HT-29 (cell line): ENCODE data around the gene OPCML. TPM values are rescaled to one million over a fixed set of nuclear protein-coding genes. Genes with fewer than 3 reads are reported as not detected.

Experiments
- DNase-seq: peaks from one replicate; pipeline ENCODE4 v3.0.0-alpha.2; 2015; ENCODE audit warnings: low spot score
- total RNA-seq: library from RNA; depleted of rRNA; stranded (reverse); fragments of >200 nt; shearing (Covaris generic); gene quantifications from 2 replicates; pipeline ENCODE4 v1.2.3, GENCODE V29; 2014

Gene OPCML
- total RNA-seq, 1 experiment from 2014 or later, result not detected

GRCh38 chr11:132632641-132633124, 899.6 kb downstream of the OPCML start:
- DNase-seq, result peak; percentile 3

- no peak for DNase-seq
These were observed 900.3 kb downstream of the OPCML start for GRCh38 chr11:132631989-132632388.

- no peak for DNase-seq
These were observed 904.3 kb downstream of the OPCML start for GRCh38 chr11:132627981-132628380.

DNA sequence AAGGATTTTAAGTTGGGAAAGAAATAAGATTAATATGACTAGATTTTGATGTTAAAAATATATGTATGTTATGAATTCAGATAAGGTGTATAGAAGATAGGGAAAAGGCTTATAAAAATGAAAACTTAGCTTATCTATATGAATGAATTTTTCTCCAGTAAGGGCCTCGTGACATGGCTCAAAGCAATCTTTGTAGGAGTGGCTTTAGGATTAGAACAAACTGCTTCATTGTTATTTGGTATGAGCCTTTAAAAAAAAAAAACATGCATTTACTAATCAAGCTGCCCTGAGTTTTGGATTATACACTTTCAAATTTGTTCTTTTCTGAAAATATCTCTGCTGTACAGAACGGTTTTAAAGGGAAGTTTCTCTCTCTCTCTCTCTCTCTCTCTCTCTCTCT, 905.9 kb downstream of the OPCML start:
- no peak for DNase-seq

- no peak for DNase-seq
These were observed 908.8 kb downstream of the OPCML start for GRCh38 chr11:132623511-132623910.

- no peak for DNase-seq
These were observed 910.2 kb downstream of the OPCML start for GRCh38 chr11:132621976-132622580.

DNA sequence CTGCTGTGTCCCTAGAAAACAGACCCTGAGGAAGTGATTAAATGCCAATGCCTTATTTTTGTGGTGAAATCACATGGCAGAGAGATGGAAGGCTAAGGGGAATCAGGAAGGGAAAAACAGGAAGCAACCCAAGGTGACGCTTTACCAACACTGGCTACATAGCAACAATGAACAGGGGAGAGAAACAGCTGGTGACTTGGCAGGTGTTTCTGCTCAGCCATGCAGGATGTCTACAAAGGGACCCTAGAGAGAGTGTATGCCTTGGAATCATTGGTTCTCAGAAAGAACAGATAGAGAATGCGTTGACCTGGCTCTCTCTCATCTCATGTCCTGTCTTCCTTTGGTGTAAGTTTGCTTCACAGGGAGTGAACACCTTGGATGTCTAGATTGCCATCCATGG, 911.9 kb downstream of the OPCML start:
- DNase-seq, result no peak

- DNase-seq, result no peak
These were observed 921.5 kb downstream of the OPCML start for GRCh38 chr11:132610791-132611190.

- no peak for DNase-seq
These were observed 922.1 kb downstream of the OPCML start for GRCh38 chr11:132610216-132610615.

DNA sequence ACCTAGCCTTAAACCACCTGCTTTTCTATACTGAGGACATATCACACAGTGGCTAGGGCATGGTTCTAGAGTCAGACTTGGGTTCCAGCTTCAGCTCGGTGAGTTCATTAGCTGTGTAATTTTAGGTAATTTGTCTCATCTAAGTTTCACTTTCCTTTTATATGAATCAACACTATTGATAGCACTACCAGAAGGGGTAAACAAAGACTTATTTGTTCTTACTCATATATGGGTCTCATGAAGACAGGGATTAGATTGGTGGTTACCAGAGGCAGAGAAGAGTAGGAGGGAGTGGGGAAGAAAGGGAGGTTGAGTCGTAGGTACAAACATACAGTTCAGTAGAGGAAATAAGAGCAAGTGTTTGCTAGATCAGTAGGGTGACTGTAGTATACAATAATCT, 924.7 kb downstream of the OPCML start:
- DNase-seq, result no peak

GRCh38 chr11:132605825-132606570, 926.3 kb downstream of the OPCML start:
- no peak for DNase-seq

GRCh38 chr11:132604431-132604830, 927.9 kb downstream of the OPCML start:
- DNase-seq, result no peak

DNA sequence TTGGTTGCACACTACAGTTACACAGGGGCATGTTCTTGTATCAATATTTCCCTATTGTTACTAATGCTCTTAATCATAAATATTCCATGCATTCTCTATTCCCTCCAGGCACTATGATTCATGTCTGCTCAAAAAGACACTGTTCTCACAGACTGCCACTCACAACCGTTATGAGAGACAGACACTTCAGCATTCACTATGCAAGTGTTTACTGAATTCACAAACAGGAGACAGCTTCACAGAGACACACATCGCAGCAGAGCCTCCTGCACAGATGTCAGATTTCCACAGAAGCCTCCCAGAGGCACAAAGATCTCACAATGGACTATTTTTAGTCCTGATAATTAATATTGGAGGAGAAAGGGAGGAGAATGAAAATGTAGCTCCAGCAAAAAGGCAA, 930.4 kb downstream of the OPCML start:
- DNase-seq, result no peak

DNA sequence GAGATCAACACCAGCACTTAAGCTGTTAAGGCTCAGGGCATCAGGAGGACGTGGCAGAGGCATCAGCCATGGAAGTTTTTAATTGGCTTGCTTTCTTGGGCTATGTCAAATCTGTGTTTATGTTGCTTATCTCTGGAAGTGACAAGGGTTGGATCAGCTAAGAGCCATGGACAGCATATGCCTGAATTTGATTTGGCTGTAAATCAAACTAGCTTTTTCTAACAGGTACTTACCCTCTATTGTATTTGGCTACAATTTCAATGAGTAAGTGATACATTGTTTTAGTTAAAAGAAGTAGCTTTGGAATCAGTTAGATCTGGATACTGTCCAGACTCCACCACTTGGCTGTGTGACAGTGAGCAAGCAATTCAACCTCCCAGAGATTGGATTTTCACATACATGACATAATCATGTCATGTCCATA, 936.6 kb downstream of the OPCML start:
- DNase-seq, result no peak

- no peak for DNase-seq
These were observed 937.1 kb downstream of the OPCML start for GRCh38 chr11:132595246-132595645.

GRCh38 chr11:132590986-132591385, 941.3 kb downstream of the OPCML start:
- no peak for DNase-seq

GRCh38 chr11:132590554-132590953, 941.7 kb downstream of the OPCML start:
- DNase-seq, result no peak

- DNase-seq, result no peak
These were observed 942.5 kb downstream of the OPCML start for GRCh38 chr11:132589791-132590190.

- DNase-seq, result no peak
These were observed 943.9 kb downstream of the OPCML start for GRCh38 chr11:132588366-132588765.

GRCh38 chr11:132587716-132588115, 944.6 kb downstream of the OPCML start:
- DNase-seq, result no peak

DNA sequence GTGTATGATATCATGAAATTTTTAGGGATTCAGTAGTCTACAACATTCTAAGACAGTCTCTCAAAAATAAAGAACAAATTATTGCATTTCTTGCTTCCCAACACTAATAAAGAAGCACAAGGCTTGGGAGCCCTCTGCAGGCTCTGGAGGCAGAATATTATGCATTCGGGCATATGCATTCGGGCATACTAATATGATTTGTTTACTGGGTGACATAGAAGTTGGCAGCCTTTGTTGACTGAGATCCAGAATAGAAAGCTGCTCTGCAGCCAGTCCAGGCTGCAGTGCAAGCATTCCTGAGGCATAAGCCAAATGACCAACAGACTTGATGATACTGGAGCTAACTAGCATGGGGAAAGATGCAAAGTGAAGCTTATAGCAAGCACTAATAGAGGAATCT, 945.5 kb downstream of the OPCML start:
- DNase-seq, result no peak

DNA sequence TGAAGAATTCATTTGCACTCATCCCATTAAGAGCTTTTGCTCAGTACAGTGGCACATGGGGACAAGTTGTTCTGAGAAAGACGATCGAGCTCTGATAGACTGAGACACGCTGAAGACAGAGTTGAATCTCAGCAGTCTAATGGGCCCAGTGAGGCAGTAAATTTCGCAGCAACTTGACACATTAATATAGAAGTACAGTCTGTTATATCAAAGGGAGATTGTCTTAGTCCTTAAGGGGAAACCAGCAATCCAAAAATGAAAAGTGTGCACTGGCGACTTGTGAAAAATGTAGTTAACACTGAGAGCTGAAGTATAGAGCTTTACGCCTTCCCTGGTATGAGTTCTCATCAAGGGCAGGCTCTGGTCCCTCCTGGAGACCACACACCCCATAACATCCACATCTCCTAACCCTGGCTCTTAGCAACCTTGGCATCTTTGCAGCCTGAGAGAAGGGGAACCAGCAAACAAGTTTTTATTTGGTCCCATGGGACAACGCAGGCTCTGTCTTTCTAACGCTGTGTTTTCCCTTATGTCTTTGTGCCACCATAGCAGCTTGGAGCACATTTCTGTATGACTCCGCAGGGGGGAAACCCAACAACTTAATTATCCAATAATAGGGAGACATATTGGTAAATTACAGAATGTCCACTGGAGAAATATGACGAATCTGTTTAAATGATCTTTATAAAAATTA, 952.5 kb downstream of the OPCML start:
- DNase-seq, result no peak

DNA sequence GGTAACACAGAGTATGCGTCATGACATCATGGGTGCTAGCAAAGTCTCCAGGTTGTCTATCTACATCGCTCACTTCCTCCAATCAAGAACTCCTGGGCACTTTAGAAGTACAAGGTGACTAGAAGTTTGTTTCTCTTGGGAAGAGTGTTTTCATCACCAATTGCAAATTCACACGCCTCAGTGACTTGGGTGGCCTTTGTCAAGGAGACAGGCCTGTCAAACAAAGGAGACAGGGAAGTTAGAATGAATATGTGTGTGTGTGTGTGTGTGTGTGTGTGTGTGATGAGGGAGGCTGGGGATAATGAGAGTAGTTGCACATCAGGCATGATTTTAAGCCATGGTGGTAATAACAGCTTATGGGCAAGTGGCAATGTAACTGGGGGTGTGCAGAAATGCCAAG, 953.2 kb downstream of the OPCML start:
- no peak for DNase-seq
